Liver (tissue), 9 donors: ENCODE results near the gene HES3. TPM values are rescaled to one million over a fixed set of nuclear protein-coding genes. Genes with fewer than 3 reads are reported as not detected.

ENCODE experiments used
- DNase-seq: peaks from one replicate; pipeline ENCODE4 v3.0.0-alpha.2; 2017; ENCODE audit warnings: low spot score
- H3K27ac ChIP-seq, 2 donors: one replicate each; pipeline ENCODE4 v1.7.0; 2013; ENCODE audit warnings: inconsistent platforms in 2 of 2, low read length in 2 of 2, control low read depth in 1 of 2, low read depth in 1 of 2, mild to moderate bottlenecking in 1 of 2
- H3K27me3 ChIP-seq, 4 donors: one replicate each; pipeline versions ENCODE4 v1.6.1 to v1.7.0; 2013; ENCODE audit warnings: low read length in 3 of 4, inconsistent platforms in 1 of 4, mild to moderate bottlenecking in 1 of 4, moderate library complexity in 1 of 4; ENCODE audit not compliant: control insufficient read depth in 4 of 4, insufficient read depth in 4 of 4
- H3K36me3 ChIP-seq, 4 donors: one replicate each; pipeline versions ENCODE4 v1.6.1 to v1.7.0; 2013; ENCODE audit warnings: low read length in 3 of 4, mild to moderate bottlenecking in 3 of 4, low read depth in 1 of 4, moderate library complexity in 1 of 4; ENCODE audit not compliant: control insufficient read depth in 4 of 4, insufficient read depth in 3 of 4
- H3K4me1 ChIP-seq, 4 donors: one replicate each; pipeline versions ENCODE4 v1.6.1 to v1.7.0; 2013; ENCODE audit warnings: low read length in 3 of 4, mild to moderate bottlenecking in 3 of 4, moderate library complexity in 1 of 4; ENCODE audit not compliant: control insufficient read depth in 4 of 4, insufficient read depth in 4 of 4
- H3K4me3 ChIP-seq, 3 donors: one replicate each; pipeline versions ENCODE4 v1.6.1 to v1.7.0; 2013; ENCODE audit warnings: low read length in 3 of 3, control low read depth in 1 of 3, low read depth in 1 of 3, mild to moderate bottlenecking in 1 of 3
- H3K9ac ChIP-seq, 2 donors: one replicate each; pipeline ENCODE4 v1.7.0; 2013; ENCODE audit warnings: low read length in 2 of 2, mild to moderate bottlenecking in 2 of 2, moderate library complexity in 2 of 2, control low read depth in 1 of 2, low read depth in 1 of 2
- H3K9me3 ChIP-seq, 4 donors: one replicate each; pipeline versions ENCODE4 v1.6.1 to v1.7.0; 2013; ENCODE audit warnings: low read length in 3 of 4; ENCODE audit not compliant: control insufficient read depth in 4 of 4
- EGR1 ChIP-seq, 2 donors: IDR thresholded peaks; 2 replicates each; pipeline ENCODE4 v1.6.1; 2016 to 2018; ENCODE audit warnings: antibody characterized with exemption in 2 of 2, low read depth in 2 of 2
- GABPA ChIP-seq, 2 donors: IDR thresholded peaks in 1 of 2; conservative IDR thresholded peaks in 1 of 2; 2 replicates each; pipeline ENCODE4 v1.6.1; 2016; ENCODE audit warnings: antibody characterized with exemption in 2 of 2, mild to moderate bottlenecking in 1 of 2, moderate library complexity in 1 of 2
- HNF4G ChIP-seq: IDR thresholded peaks from 2 replicates; pipeline ENCODE4 v1.6.1; 2016; ENCODE audit warnings: antibody characterized with exemption
- JUND ChIP-seq, 2 donors: IDR thresholded peaks; 2 replicates each; pipeline ENCODE4 v1.6.1; 2016; ENCODE audit warnings: antibody characterized with exemption in 2 of 2
- NR2F2 ChIP-seq: IDR thresholded peaks from 2 replicates; pipeline ENCODE4 v1.6.1; 2016; ENCODE audit warnings: antibody characterized with exemption
- RAD21 ChIP-seq, 2 donors: IDR thresholded peaks; 2 replicates each; pipeline ENCODE4 v1.6.1; 2016; ENCODE audit warnings: antibody characterized with exemption in 2 of 2, mild to moderate bottlenecking in 2 of 2
- WGBS: extraction: QIAGEN DNeasy Blood & Tissue Kit; methylation state at CpG from one replicate; pipeline ENCODE4 v1.1.7; 2013; 5-methylcytosine and 5-hydroxymethylcytosine counted together
- polyA plus RNA-seq, 2 donors: library from polyadenylated mRNA; stranded (reverse) in 1 of 2; unstranded in 1 of 2; fragments of 200-250 nt in 1 of 2; fragments of >200 nt in 1 of 2; fragmentation: Nextera tagmentation in 1 of 2; extraction: Ambion mirVana in 1 of 2; gene quantifications; one replicate each; pipeline versions ENCODE4 v1.2.1 to v1.2.3, GENCODE V29; 2013 to 2015
- total RNA-seq, 2 donors: library from RNA; depleted of rRNA; stranded (reverse); fragments of >200 nt; gene quantifications; one replicate each; pipeline ENCODE4 v1.2.3, GENCODE V29; 2014
- TF ChIP-seq, protein P1 (sequence below): IDR thresholded peaks from 2 replicates; pipeline ENCODE4 v1.6.1; 2016; ENCODE audit warnings: antibody characterized with exemption
- TF ChIP-seq, protein P2 (sequence below): fragments of 150-350 bp; IDR thresholded peaks from 2 replicates; pipeline ENCODE4 v1.5.1; 2017; ENCODE audit warnings: improper control_type of control experiment, low read depth, low read length; ENCODE audit not compliant: missing input control
- donor health status: healthy.
- donor health status: healthy.
- donor health status: healthy.
- donor health status: healthy.
- donor health status: healthy.

Gene HES3
- total and polyA plus RNA-seq, 4 donors: not detected

DNA sequence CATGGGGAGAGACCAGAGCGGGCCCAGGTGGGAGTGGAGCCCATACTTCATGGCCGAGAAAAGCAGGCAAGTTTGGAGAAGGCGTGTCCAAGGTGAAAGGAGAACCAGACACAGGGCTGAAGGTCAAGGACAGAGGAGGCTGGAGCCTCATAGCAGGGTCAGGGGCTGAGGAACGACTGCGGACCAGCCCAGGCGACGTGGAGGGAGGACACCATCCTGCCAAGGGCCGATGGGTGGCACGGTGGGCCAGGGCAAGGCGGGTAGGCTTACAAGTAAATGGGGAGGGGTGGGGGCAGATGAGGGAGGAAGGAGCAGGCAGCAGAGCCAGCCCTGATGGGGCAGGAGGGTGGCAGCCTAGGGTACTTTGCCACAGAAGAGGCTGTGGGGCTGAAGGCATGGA is 35.1 kb downstream of the HES3 start:
- H3K27ac ChIP-seq: no peak overlapping the region
- H3K27me3 ChIP-seq: no peaks in the 10 kb centered on the region
- 95% methylated on average over 10 of the region's 10 CpGs for WGBS
- no peak for DNase-seq
- no peaks in the 10 kb centered on the region for H3K9me3 ChIP-seq
- TF ChIP-seq NR2F2: no peak
- TF ChIP-seq, protein P1, sequence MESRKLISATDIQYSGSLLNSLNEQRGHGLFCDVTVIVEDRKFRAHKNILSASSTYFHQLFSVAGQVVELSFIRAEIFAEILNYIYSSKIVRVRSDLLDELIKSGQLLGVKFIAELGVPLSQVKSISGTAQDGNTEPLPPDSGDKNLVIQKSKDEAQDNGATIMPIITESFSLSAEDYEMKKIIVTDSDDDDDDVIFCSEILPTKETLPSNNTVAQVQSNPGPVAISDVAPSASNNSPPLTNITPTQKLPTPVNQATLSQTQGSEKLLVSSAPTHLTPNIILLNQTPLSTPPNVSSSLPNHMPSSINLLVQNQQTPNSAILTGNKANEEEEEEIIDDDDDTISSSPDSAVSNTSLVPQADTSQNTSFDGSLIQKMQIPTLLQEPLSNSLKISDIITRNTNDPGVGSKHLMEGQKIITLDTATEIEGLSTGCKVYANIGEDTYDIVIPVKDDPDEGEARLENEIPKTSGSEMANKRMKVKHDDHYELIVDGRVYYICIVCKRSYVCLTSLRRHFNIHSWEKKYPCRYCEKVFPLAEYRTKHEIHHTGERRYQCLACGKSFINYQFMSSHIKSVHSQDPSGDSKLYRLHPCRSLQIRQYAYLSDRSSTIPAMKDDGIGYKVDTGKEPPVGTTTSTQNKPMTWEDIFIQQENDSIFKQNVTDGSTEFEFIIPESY: no peak
- no peak for TF ChIP-seq EGR1 (IDR thresholded peaks at IDR 0.05; ENCODE audit: low read depth in 2 of 2)
- no peak for TF ChIP-seq HNF4G
- H3K4me3 ChIP-seq: no peak overlapping the region
- H3K36me3 ChIP-seq: no peaks in the 10 kb centered on the region
- no peak overlapping the region for H3K9ac ChIP-seq
- no peaks in the 10 kb centered on the region for H3K4me1 ChIP-seq

DNA sequence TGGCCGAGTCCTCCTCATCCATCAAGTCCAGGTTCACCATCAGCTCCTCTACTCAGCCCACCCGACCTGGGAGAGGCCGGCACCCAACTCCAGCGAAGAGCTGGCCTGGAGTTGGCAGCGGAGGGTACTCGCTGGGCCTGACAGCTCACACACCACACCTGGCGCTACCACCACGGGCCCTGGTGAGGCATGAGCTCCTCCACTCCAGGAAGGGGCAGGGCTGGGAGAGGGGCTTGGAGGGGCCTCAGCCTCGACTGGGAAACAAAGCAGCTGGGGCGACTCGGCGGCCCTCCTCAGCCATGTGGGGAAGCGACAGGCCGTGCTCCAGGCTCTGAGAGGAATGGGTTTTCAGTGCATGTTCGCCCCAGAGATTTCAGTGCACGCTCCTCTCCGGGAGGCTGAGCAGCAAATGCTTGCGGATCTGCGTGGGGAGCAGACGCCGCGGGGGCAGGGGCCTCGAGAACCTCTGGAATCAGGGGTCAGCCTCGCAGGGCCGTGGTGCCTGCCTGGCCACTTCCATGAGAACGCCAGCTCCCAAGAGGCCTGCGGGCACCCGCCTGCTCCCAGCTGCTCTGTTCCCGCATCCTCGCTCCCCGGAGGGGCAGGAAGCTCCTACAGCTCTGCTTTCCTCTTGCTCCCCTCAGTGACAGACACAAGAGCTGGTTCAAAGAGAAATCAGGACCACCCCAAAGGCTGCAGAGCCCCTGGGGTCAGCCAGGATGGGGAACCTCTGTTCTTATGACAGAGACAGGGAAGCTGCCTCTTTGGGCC is 35.8 kb downstream of the HES3 start:
- TF ChIP-seq, protein P1: no peak
- TF ChIP-seq, protein P2, sequence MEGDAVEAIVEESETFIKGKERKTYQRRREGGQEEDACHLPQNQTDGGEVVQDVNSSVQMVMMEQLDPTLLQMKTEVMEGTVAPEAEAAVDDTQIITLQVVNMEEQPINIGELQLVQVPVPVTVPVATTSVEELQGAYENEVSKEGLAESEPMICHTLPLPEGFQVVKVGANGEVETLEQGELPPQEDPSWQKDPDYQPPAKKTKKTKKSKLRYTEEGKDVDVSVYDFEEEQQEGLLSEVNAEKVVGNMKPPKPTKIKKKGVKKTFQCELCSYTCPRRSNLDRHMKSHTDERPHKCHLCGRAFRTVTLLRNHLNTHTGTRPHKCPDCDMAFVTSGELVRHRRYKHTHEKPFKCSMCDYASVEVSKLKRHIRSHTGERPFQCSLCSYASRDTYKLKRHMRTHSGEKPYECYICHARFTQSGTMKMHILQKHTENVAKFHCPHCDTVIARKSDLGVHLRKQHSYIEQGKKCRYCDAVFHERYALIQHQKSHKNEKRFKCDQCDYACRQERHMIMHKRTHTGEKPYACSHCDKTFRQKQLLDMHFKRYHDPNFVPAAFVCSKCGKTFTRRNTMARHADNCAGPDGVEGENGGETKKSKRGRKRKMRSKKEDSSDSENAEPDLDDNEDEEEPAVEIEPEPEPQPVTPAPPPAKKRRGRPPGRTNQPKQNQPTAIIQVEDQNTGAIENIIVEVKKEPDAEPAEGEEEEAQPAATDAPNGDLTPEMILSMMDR: no peak
- TF ChIP-seq GABPA (IDR thresholded peaks at IDR 0.05 in 1 of 2, conservative IDR thresholded peaks at IDR 0.05 in 1 of 2) (no peak), EGR1 (IDR thresholded peaks at IDR 0.05; ENCODE audit: low read depth in 2 of 2) (no peak)
- H3K9ac ChIP-seq: no peak overlapping the region
- no peaks in the 10 kb centered on the region for H3K36me3 ChIP-seq
- 97% methylated on average over 31 of the region's 31 CpGs for WGBS
- no peak overlapping the region for H3K4me3 ChIP-seq
- no peak for DNase-seq
- H3K27ac ChIP-seq: no peak overlapping the region
- H3K9me3 ChIP-seq: no peaks in the 10 kb centered on the region
- H3K4me1 ChIP-seq: no peaks in the 10 kb centered on the region
- no peaks in the 10 kb centered on the region for H3K27me3 ChIP-seq

DNA sequence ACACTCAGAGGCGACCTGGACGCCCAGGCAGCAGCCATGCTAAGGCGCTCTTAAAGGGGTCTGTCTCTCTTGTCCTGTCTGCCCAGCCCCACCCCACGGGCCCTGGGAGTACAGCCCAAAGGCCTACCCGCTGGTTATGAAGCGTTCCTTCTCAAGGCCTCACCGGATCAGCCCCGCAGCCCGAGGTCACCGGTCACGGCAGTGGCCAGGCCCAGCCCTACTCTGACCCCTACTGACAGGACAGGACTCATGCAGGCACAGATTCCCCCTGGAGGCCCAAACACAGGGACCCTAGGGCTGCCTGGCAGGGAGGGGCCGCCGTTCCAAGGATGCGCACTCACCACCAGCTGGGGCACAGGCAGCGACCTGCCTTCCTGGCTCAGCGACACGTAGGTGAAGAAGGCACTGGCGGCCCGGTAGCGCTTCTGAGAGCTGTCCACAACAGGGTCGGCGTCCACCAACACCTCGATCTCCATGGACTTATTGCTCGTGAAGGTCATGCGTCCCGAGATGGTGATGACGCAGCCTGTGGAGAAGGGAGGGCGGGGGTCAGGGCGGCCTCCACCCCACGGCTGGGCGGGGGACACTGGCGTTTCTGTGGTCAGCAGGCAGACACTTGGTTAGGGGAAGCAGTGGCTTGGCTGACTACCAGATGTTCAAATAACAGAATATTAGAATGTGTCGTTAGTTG is 36.9 kb downstream of the HES3 start:
- no peak for DNase-seq
- WGBS: 86% methylated on average over 33 of the region's 33 CpGs
- H3K9ac ChIP-seq: no peak overlapping the region

More for the DNA sequence above, 36.9 kb downstream of the HES3 start:
- Histone ChIP-seq H3K4me3 (no peak overlapping the region), H3K27me3 (no peaks in the 10 kb centered on the region), H3K36me3 (no peaks in the 10 kb centered on the region), H3K9me3 (no peaks in the 10 kb centered on the region), H3K4me1 (no peaks in the 10 kb centered on the region), H3K27ac (no peak overlapping the region)
- TF ChIP-seq GABPA (IDR thresholded peaks at IDR 0.05 in 1 of 2, conservative IDR thresholded peaks at IDR 0.05 in 1 of 2) (no peak), RAD21 (IDR thresholded peaks at IDR 0.05) (peak in 1 of 2 donors; percentile 81), JUND (IDR thresholded peaks at IDR 0.05) (no peak), HNF4G (no peak)
- TF ChIP-seq, protein P2: peak; percentile 42
